Right lobe of liver (tissue), 6 donors: ENCODE results near the gene DGLUCY. TPM values are rescaled to one million over a fixed set of nuclear protein-coding genes. Genes with fewer than 3 reads are reported as not detected.

Source experiments
- ATAC-seq, 4 donors: fragments of 200-7000 bp; cut with Tn5 transposase; one replicate each; pipeline ENCODE4 v1.9.1; 2020; ENCODE audit warnings: mild to moderate bottlenecking in 4 of 4, moderate library complexity in 4 of 4
- DNase-seq, 3 donors: peaks; one replicate each; pipeline ENCODE4 v3.0.0-alpha.2; 2020
- H3K27ac ChIP-seq, 3 donors: fragments of 200-600 bp; one replicate each; pipeline ENCODE4 v1.8.0; 2022
- H3K27me3 ChIP-seq, 2 donors: fragments of 200-600 bp; one replicate each; pipeline ENCODE4 v1.8.0; 2022
- H3K36me3 ChIP-seq, 4 donors: fragments of 200-600 bp; sonication (generic) in 1 of 4; one replicate each; pipeline versions ENCODE4 v1.5.1 to v1.8.0; 2017 to 2022; ENCODE audit warnings: control low read depth in 1 of 4
- H3K4me1 ChIP-seq, 4 donors: fragments of 200-600 bp; sonication (generic) in 1 of 4; one replicate each; pipeline versions ENCODE4 v1.5.1 to v1.8.0; 2017 to 2022; ENCODE audit warnings: control low read depth in 1 of 4
- H3K4me3 ChIP-seq, 3 donors: fragments of 200-600 bp; one replicate each; pipeline ENCODE4 v1.8.0; 2022
- H3K9me3 ChIP-seq, 4 donors: fragments of 200-600 bp; sonication (generic) in 1 of 4; one replicate each; pipeline versions ENCODE4 v1.5.1 to v1.8.0; 2017 to 2022; ENCODE audit warnings: control low read depth in 1 of 4
- POLR2A ChIP-seq: fragments of 450-650 bp; IDR thresholded peaks from one replicate; pipeline ENCODE4 v1.6.1; 2017; ENCODE audit warnings: antibody characterized with exemption, mild to moderate bottlenecking
- WGBS: methylation state at CpG from one replicate; pipeline ENCODE4 v1.1.6; 2018; ENCODE audit warnings: low coverage, low lambda C conversion rate; ENCODE audit not compliant: insufficient coverage; ENCODE audit errors: missing lambda C conversion rate; 5-methylcytosine and 5-hydroxymethylcytosine counted together
- intact Hi-C, 2 donors: fragments of 100-400 bp; cut with DNase I; formaldehyde crosslinking; loops; one replicate each; pipeline versions ENCODE4 v1.11.2 to v1.14.1; 2022
- total RNA-seq, 6 experiments: library from RNA; depleted of rRNA in 2 of 6; stranded (reverse); fragments of >200 nt in 2 of 6; fragmentation: NEBNext Ultra II Directional in 3 of 6; extraction: Animal tissue kit (Norgen Biotek cat#: 25700) in 3 of 6; gene quantifications; one replicate each; pipeline versions ENCODE4 v1.1.0 to v1.2.4, GENCODE V29; 2016 to 2023
- TF ChIP-seq, protein P1 (sequence below), 4 donors: fragments of 200-600 bp in 3 of 4; fragments of 450-650 bp in 1 of 4; IDR thresholded peaks; one replicate each; pipeline versions ENCODE4 v1.5.1 to v1.8.0; 2016 to 2022; ENCODE audit warnings: antibody characterized with exemption in 4 of 4, mild to moderate bottlenecking in 2 of 4
- donor health status: DM: no; HTN: yes; CAD: no.
- donor health status: DM: no; HTN: no; CAD: no.
- donor health status: DM: no; HTN: no; CAD: no.
- donor health status: DM: no; HTN: yes; CAD: no.
- donor health status: DM: no; HTN: yes; CAD: no.

DGLUCY gene
- total RNA-seq, 6 experiments from 2014 or later, result 26.7 to 55.6 (median 39.8) TPM

DNA sequence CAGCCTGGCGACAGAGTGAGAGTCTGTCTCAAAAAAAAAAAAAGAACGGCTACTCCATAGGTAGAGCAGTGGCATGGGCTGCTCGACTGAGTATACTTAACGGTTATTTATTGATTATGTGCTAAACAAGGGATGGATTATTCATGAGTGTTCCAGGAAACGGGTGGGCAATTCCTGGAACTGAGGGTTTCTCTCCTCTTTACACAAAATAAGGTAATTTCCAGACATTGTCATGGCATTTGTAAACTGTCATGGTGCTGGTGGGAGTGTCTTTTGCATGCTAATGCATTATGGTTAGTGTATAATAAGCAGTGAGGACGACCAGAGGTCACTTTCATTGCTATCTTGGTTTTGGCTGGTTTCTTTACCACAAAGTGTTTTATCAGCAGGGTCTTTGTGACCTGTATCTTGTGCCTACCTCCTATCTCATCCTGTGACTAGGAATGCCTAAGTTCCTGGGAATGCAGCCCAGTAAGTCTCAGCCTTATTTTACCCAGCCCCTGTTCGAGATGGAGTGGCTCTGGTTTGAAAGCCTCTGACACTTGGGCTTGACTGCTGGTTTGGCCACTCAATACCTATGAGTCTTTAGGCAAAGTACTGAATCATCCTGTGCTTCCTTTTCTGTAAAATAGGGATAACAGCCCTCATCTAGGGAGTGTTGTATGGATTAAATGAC lies 3.2 kb downstream of the DGLUCY start:
- no peak overlapping the region for H3K27ac ChIP-seq
- 60% methylated on average over 7 of the region's 7 CpGs for WGBS
- intact Hi-C loops, result no loop called here
- peaks cover 0 to 29% (median 8%) of the 10 kb centered on the region in 4 donors for H3K4me1 ChIP-seq
- no peak for DNase-seq
- ATAC-seq, result no peak
- no peaks in the 10 kb centered on the region for H3K27me3 ChIP-seq
- peaks cover 0 to 7% (median 0%) of the 10 kb centered on the region in 4 donors for H3K36me3 ChIP-seq
- H3K9me3 ChIP-seq, result no peaks in the 10 kb centered on the region
- H3K4me3 ChIP-seq, result no peak overlapping the region
- TF ChIP-seq, protein P1, sequence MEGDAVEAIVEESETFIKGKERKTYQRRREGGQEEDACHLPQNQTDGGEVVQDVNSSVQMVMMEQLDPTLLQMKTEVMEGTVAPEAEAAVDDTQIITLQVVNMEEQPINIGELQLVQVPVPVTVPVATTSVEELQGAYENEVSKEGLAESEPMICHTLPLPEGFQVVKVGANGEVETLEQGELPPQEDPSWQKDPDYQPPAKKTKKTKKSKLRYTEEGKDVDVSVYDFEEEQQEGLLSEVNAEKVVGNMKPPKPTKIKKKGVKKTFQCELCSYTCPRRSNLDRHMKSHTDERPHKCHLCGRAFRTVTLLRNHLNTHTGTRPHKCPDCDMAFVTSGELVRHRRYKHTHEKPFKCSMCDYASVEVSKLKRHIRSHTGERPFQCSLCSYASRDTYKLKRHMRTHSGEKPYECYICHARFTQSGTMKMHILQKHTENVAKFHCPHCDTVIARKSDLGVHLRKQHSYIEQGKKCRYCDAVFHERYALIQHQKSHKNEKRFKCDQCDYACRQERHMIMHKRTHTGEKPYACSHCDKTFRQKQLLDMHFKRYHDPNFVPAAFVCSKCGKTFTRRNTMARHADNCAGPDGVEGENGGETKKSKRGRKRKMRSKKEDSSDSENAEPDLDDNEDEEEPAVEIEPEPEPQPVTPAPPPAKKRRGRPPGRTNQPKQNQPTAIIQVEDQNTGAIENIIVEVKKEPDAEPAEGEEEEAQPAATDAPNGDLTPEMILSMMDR (IDR thresholded peaks at IDR 0.05), result no peak
- no peak for TF ChIP-seq POLR2A

DNA sequence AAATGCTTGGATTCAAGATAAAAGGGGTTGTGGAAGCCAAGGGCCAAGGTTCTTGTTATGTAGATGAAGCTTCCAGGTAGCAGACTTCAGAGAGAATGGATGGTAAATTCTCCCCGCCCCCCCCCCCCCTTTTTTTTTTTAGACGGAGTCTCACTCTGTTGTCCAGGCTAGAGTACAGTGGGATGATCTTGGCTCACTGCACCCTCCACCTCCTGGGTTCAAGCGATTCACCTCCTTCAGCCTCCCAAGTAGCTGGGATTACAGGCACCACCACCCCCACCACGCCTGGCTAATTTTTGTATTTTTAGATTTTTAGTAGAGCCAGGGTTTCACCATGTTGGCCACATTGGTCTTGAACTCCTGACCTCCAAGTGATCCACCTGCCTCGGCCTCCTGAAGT lies 4.1 kb downstream of the DGLUCY start:
- Histone ChIP-seq H3K4me3 (no peak overlapping the region), H3K9me3 (no peaks in the 10 kb centered on the region), H3K36me3 (peaks cover 0 to 7% (median 0%) of the 10 kb centered on the region in 4 donors), H3K27ac (no peak overlapping the region), H3K27me3 (no peaks in the 10 kb centered on the region), H3K4me1 (peaks cover 0 to 29% (median 8%) of the 10 kb centered on the region in 4 donors)
- intact Hi-C loops, result no loop called here
- 94% methylated on average over 3 of the region's 5 CpGs for WGBS
- TF ChIP-seq POLR2A, result no peak
- TF ChIP-seq, protein P1 (IDR thresholded peaks at IDR 0.05), result no peak
- DNase-seq, result no peak
- no peak for ATAC-seq

DNA sequence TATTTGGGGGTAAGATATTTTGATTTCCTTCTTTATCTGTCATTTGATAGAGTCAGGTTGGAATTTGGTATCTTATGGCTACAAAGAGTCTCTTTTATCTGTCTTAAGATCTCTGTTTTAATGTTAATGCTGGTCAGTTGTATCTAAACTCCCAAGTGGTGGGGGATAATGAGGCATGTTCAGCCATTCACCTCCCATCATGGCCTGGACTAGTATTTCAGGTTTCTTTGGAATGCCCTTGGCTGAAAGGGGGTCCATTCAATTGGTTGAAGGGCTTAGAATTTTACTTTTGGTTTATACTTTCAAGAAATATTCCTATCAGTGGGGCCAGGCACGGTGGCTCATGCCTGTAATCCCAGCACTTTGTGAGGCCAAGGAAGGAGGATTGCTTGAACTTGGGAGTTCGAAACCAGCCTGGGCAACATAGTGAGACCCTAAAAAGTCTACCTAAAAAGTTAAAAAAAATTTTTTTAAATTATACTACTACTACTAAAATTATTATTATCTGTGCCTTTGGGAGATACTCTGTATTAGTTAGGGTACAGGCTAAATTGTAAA lies 4.7 kb downstream of the DGLUCY start:
- peaks cover 0 to 24% (median 8%) of the 10 kb centered on the region in 4 donors for H3K4me1 ChIP-seq
- intact Hi-C loops, result no loop called here
- WGBS, result 93% methylated on average over 2 of the region's 2 CpGs
- DNase-seq, result no peak
- H3K27me3 ChIP-seq, result no peaks in the 10 kb centered on the region
- ATAC-seq, result no peak
- no peak overlapping the region for H3K27ac ChIP-seq
- no peaks in the 10 kb centered on the region for H3K9me3 ChIP-seq
- peaks cover 0 to 7% (median 0%) of the 10 kb centered on the region in 4 donors for H3K36me3 ChIP-seq
- H3K4me3 ChIP-seq, result no peak overlapping the region
- TF ChIP-seq, protein P1 (IDR thresholded peaks at IDR 0.05), result no peak
- TF ChIP-seq POLR2A, result no peak

DNA sequence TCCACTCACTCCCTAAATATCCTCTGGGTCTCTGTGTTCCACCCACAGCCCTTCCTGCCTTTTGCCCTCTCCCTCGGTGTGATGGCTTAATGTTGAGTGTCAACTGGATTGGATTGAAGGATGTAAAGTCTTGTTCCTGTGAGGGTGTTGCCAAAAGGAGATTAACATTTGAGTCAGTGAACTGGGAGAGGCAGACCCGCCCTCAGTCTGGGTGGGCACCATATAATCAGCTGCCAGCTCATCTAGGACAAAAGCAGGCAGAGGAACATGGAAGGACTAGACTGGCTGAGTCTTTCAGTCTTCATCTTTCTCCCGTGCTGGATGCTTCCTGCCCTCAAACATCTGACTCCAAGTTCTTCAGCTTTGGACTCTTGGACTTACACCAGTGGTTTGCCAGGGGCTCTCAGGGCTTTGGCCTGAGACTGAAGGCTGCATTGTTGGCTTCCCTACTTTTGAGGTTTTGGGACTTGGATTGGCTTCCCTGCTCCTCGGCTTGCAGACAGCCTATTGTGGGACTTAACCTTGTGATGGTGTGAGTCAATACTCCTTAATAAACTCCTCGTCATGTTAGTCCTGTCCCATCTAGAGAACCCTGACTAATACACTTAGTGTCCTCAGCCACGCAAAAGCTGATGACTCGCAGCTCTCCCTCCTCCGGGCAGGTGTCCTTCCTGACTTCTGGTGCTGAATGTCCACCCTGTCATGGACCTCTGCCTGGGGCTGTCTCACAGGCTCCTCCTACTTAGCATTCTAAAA lies 5.9 kb downstream of the DGLUCY start:
- intact Hi-C loops, result no loop called here
- Histone ChIP-seq H3K9me3 (no peaks in the 10 kb centered on the region), H3K27me3 (no peaks in the 10 kb centered on the region), H3K4me3 (no peak overlapping the region), H3K27ac (no peak overlapping the region), H3K4me1 (peaks cover 0 to 32% (median 12%) of the 10 kb centered on the region in 4 donors), H3K36me3 (peaks cover 0 to 7% (median 0%) of the 10 kb centered on the region in 4 donors)
- TF ChIP-seq POLR2A, result no peak
- TF ChIP-seq, protein P1 (IDR thresholded peaks at IDR 0.05), result no peak
- 83% methylated on average over 7 of the region's 8 CpGs for WGBS
- ATAC-seq (peak in 1 of 4 donors; percentile 10), DNase-seq (no peak)
